Neural cell (in vitro differentiated cells): ENCODE data around the gene COL21A1.

Source experiments
- MXI1 ChIP-seq: fragments of 450-650 bp; conservative IDR thresholded peaks from 2 replicates; pipeline ENCODE4 v1.6.1; 2014; ENCODE audit warnings: antibody characterized with exemption, mild to moderate bottlenecking; ENCODE audit not compliant: poor library complexity, severe bottlenecking
- TF ChIP-seq, protein P1 (sequence below): fragments of 450-650 bp; IDR thresholded peaks from 2 replicates; pipeline ENCODE4 v1.5.1; 2014; ENCODE audit warnings: antibody characterized with exemption, mild to moderate bottlenecking, moderate library complexity; ENCODE audit not compliant: poor library complexity, severe bottlenecking

GRCh38 chr6:56278171-56278591, 30.8 kb upstream of the COL21A1 start:
- TF ChIP-seq MXI1: no peak
- TF ChIP-seq, protein P1, sequence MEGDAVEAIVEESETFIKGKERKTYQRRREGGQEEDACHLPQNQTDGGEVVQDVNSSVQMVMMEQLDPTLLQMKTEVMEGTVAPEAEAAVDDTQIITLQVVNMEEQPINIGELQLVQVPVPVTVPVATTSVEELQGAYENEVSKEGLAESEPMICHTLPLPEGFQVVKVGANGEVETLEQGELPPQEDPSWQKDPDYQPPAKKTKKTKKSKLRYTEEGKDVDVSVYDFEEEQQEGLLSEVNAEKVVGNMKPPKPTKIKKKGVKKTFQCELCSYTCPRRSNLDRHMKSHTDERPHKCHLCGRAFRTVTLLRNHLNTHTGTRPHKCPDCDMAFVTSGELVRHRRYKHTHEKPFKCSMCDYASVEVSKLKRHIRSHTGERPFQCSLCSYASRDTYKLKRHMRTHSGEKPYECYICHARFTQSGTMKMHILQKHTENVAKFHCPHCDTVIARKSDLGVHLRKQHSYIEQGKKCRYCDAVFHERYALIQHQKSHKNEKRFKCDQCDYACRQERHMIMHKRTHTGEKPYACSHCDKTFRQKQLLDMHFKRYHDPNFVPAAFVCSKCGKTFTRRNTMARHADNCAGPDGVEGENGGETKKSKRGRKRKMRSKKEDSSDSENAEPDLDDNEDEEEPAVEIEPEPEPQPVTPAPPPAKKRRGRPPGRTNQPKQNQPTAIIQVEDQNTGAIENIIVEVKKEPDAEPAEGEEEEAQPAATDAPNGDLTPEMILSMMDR: no peak
